Frontal cortex (tissue), 4 donors: Measurements from ENCODE around the gene EFCAB12. TPM values are rescaled to one million over a fixed set of nuclear protein-coding genes. Genes with fewer than 3 reads are reported as not detected.
"Not testable (repeated sequence)": the region's sequence is repeated elsewhere in the genome, so short reads cannot be mapped to it uniquely, and the experiment has no call there.

ENCODE experiments used
- DNase-seq, 2 donors: peaks; one replicate each; pipeline ENCODE4 v3.0.0; 2012; ENCODE audit warnings: low spot score in 2 of 2
- FAIRE-seq: peaks from 2 replicates; lab custom pipeline; 2012; peaks lifted over from hg19 to GRCh38; lab: Jason Lieb, UNC
- total RNA-seq: library from RNA; depleted of rRNA; stranded (reverse); fragments of >200 nt; gene quantifications from one replicate; pipeline ENCODE4 v1.2.3, GENCODE V29; 2014
- donor health status: control.
- donor health status: control.
- donor health status: control.

EFCAB12 gene
- total RNA-seq, 1 donor from 2014 or later, result 0.41 TPM

GRCh38 chr3:129402210-129402609, 26.2 kb downstream of the EFCAB12 start:
- FAIRE-seq, result no peak
- DNase-seq, result no peak

- no peak for FAIRE-seq
- DNase-seq, result no peak
These were observed 28.5 kb downstream of the EFCAB12 start for GRCh38 chr3:129399895-129400357.

- peak; percentile 24 for FAIRE-seq
These were observed 29.1 kb downstream of the EFCAB12 start for GRCh38 chr3:129399145-129399894.

GRCh38 chr3:129398803-129399144, 29.7 kb downstream of the EFCAB12 start:
- FAIRE-seq, result no peak
- no peak for DNase-seq

More at GRCh38 chr3:129399145-129399894, 29.1 kb downstream of the EFCAB12 start:
- DNase-seq, result peak; percentile 81 to 87

GRCh38 chr3:129393760-129394564, 34.5 kb downstream of the EFCAB12 start:
- DNase-seq, FAIRE-seq: not testable (repeated sequence)

- FAIRE-seq, result no peak
- DNase-seq, result no peak
These were observed 35.2 kb downstream of the EFCAB12 start for GRCh38 chr3:129393271-129393670.

GRCh38 chr3:129392106-129392887, 36.1 kb downstream of the EFCAB12 start:
- DNase-seq, FAIRE-seq: not testable (repeated sequence)

GRCh38 chr3:129391583-129391982, 36.9 kb downstream of the EFCAB12 start:
- DNase-seq, FAIRE-seq: not testable (repeated sequence)

GRCh38 chr3:129389572-129389937, 38.9 kb downstream of the EFCAB12 start:
- FAIRE-seq (no peak), DNase-seq (no peak)

- not testable (repeated sequence) for DNase-seq, FAIRE-seq
These were observed 39.5 kb downstream of the EFCAB12 start for GRCh38 chr3:129388791-129389571.

GRCh38 chr3:129387487-129387886, 40.9 kb downstream of the EFCAB12 start:
- FAIRE-seq, result no peak
- no peak for DNase-seq

GRCh38 chr3:129386984-129387383, 41.5 kb downstream of the EFCAB12 start:
- no peak for DNase-seq
- FAIRE-seq, result no peak

- not testable (repeated sequence) for DNase-seq, FAIRE-seq
These were observed 42.9 kb downstream of the EFCAB12 start for GRCh38 chr3:129385507-129385906.

GRCh38 chr3:129384594-129385323, 43.7 kb downstream of the EFCAB12 start:
- DNase-seq (no peak), FAIRE-seq (no peak)

- DNase-seq, FAIRE-seq: not testable (repeated sequence)
These were observed 44.3 kb downstream of the EFCAB12 start for GRCh38 chr3:129384103-129384502.

- DNase-seq (peak in 1 of 2 donors; percentile 73), FAIRE-seq (no peak)
These were observed 45.1 kb downstream of the EFCAB12 start for GRCh38 chr3:129383292-129383860.

- DNase-seq (no peak), FAIRE-seq (no peak)
These were observed 46.1 kb downstream of the EFCAB12 start for GRCh38 chr3:129382366-129382765.

GRCh38 chr3:129379582-129380358, 48.7 kb downstream of the EFCAB12 start:
- no peak for FAIRE-seq
- DNase-seq, result no peak
